H9 (cell line): Measurements from ENCODE around the gene BCAS3. TPM values are rescaled to one million over a fixed set of nuclear protein-coding genes. Genes with fewer than 3 reads are reported as not detected.

ENCODE experiments used
- DNase-seq: peaks from one replicate; pipeline ENCODE4 v3.0.0-alpha.2; 2017
- H2AFZ ChIP-seq: one replicate; pipeline ENCODE4 v1.6.1; 2013; ENCODE audit warnings: mild to moderate bottlenecking, low read length, control low read depth, moderate library complexity
- H2AK5ac ChIP-seq: 2 replicates; pipeline ENCODE4 v1.6.1; 2013; ENCODE audit warnings: low read length, control low read depth, mixed read lengths; ENCODE audit not compliant: insufficient read length
- H2BK120ac ChIP-seq: one replicate; pipeline ENCODE4 v1.6.1; 2013; ENCODE audit warnings: low read depth, mild to moderate bottlenecking, low read length, control low read depth, inconsistent platforms; ENCODE audit not compliant: poor library complexity, severe bottlenecking
- H2BK12ac ChIP-seq: 2 replicates; pipeline ENCODE4 v1.6.1; 2013; ENCODE audit warnings: low read length, control low read depth, mixed read lengths, low read depth; ENCODE audit not compliant: insufficient read length
- H2BK15ac ChIP-seq: 2 replicates; pipeline ENCODE4 v1.6.1; 2013; ENCODE audit warnings: low read depth, low read length, control low read depth
- H2BK20ac ChIP-seq: one replicate; pipeline ENCODE4 v1.6.1; 2013; ENCODE audit warnings: low read depth, mild to moderate bottlenecking, low read length, control low read depth, inconsistent platforms; ENCODE audit not compliant: poor library complexity, severe bottlenecking
- H2BK5ac ChIP-seq: 2 replicates; pipeline ENCODE4 v1.6.1; 2013; ENCODE audit warnings: low read length, control low read depth, mixed read lengths; ENCODE audit not compliant: insufficient read length
- H3K14ac ChIP-seq: 2 replicates; pipeline ENCODE4 v1.6.1; 2013; ENCODE audit warnings: low read length, control low read depth; ENCODE audit not compliant: insufficient read depth
- H3K18ac ChIP-seq: 2 replicates; pipeline ENCODE4 v1.6.1; 2013; ENCODE audit warnings: low read depth, mild to moderate bottlenecking, mixed read lengths, low read length, control low read depth; ENCODE audit not compliant: insufficient read length
- H3K23ac ChIP-seq: 2 replicates; pipeline ENCODE4 v1.6.1; 2013; ENCODE audit warnings: low read length, control low read depth, mixed read lengths, low read depth; ENCODE audit not compliant: insufficient read length
- H3K23me2 ChIP-seq: 2 replicates; pipeline ENCODE4 v1.6.1; 2013; ENCODE audit warnings: low read depth, mild to moderate bottlenecking, mixed read lengths, low read length, control low read depth; ENCODE audit not compliant: insufficient read length, poor library complexity, severe bottlenecking
- H3K27ac ChIP-seq: 2 replicates; pipeline ENCODE4 v1.5.1; 2013; ENCODE audit warnings: low read length, control low read depth, mixed read lengths, low read depth; ENCODE audit not compliant: insufficient read length
- H3K27me3 ChIP-seq: 2 replicates; pipeline ENCODE4 v1.6.1; 2013; ENCODE audit warnings: low read length, control low read depth, inconsistent platforms; ENCODE audit not compliant: insufficient read depth
- H3K4ac ChIP-seq: 2 replicates; pipeline ENCODE4 v1.6.1; 2013; ENCODE audit warnings: low read depth, mild to moderate bottlenecking, control low read depth, inconsistent platforms, low read length, moderate library complexity
- H3K4me1 ChIP-seq: 2 replicates; pipeline ENCODE4 v1.6.1; 2013; ENCODE audit warnings: low read length, control low read depth, inconsistent platforms; ENCODE audit not compliant: insufficient read depth
- H3K4me2 ChIP-seq: 2 replicates; pipeline ENCODE4 v1.6.1; 2013; ENCODE audit warnings: low read length, control low read depth, mixed read lengths; ENCODE audit not compliant: insufficient read length, insufficient read depth
- H3K56ac ChIP-seq: 2 replicates; pipeline ENCODE4 v1.6.1; 2013; ENCODE audit warnings: low read depth, mild to moderate bottlenecking, mixed read lengths, low read length, control low read depth; ENCODE audit not compliant: insufficient read length
- H3K79me1 ChIP-seq: 2 replicates; pipeline ENCODE4 v1.6.1; 2013; ENCODE audit warnings: low read depth, mild to moderate bottlenecking, moderate library complexity, low read length, control low read depth, inconsistent platforms; ENCODE audit not compliant: insufficient read depth, poor library complexity, severe bottlenecking
- H3K79me2 ChIP-seq: 2 replicates; pipeline ENCODE4 v1.6.1; 2013; ENCODE audit warnings: low read length, control low read depth, inconsistent platforms; ENCODE audit not compliant: insufficient read depth
- H3K9ac ChIP-seq: 2 replicates; pipeline ENCODE4 v1.6.1; 2013; ENCODE audit warnings: low read length, control low read depth, mixed read lengths; ENCODE audit not compliant: insufficient read length; ENCODE audit errors: extremely low read depth
- H3K9me3 ChIP-seq: one replicate; pipeline ENCODE4 v1.6.1; 2013; ENCODE audit warnings: low read depth, low read length, inconsistent platforms; ENCODE audit not compliant: control insufficient read depth
- H3T11ph ChIP-seq: one replicate; pipeline ENCODE4 v1.6.1; 2013; ENCODE audit warnings: mild to moderate bottlenecking, low read length, control low read depth, inconsistent platforms
- H4K20me1 ChIP-seq: one replicate; pipeline ENCODE4 v1.6.1; 2013; ENCODE audit not compliant: control insufficient read depth, insufficient read length, insufficient read depth
- H4K5ac ChIP-seq: 2 replicates; pipeline ENCODE4 v1.6.1; 2013; ENCODE audit warnings: low read depth, mild to moderate bottlenecking, mixed read lengths, low read length, control low read depth; ENCODE audit not compliant: insufficient read length
- H4K8ac ChIP-seq: replicated peaks from 2 replicates; pipeline ENCODE4 v1.6.1; 2013; ENCODE audit warnings: low read length, control low read depth, mixed read lengths, low read depth; ENCODE audit not compliant: insufficient read length
- H4K91ac ChIP-seq: 2 replicates; pipeline ENCODE4 v1.6.1; 2013; ENCODE audit warnings: low read depth, mild to moderate bottlenecking, moderate library complexity, mixed read lengths, low read length, control low read depth; ENCODE audit not compliant: insufficient read length
- H3K27ac Mint-ChIP-seq, 3 experiments: 2 replicates in 2 of 3; 3 replicates in 1 of 3; pipeline ENCODE4 v1.8.0; 2020 to 2021; ENCODE audit warnings: mixed read lengths in 3 of 3, mild to moderate bottlenecking in 1 of 3, moderate library complexity in 1 of 3
- H3K27me3 Mint-ChIP-seq: 2 replicates; pipeline ENCODE4 v1.8.0; 2021; ENCODE audit warnings: low read depth, mild to moderate bottlenecking, moderate library complexity, mixed read lengths
- H3K36me3 Mint-ChIP-seq, 3 experiments: 2 replicates in 2 of 3; 3 replicates in 1 of 3; pipeline ENCODE4 v1.8.0; 2020 to 2021; ENCODE audit warnings: low read depth in 3 of 3, mixed read lengths in 3 of 3; ENCODE audit not compliant: insufficient read depth in 1 of 3
- H3K4me1 Mint-ChIP-seq, 2 experiments: 2 replicates each; pipeline ENCODE4 v1.8.0; 2020; ENCODE audit warnings: mixed read lengths in 2 of 2
- H3K4me3 Mint-ChIP-seq, 2 experiments: 2 replicates in 1 of 2; 3 replicates in 1 of 2; pipeline ENCODE4 v1.8.0; 2020 to 2021; ENCODE audit warnings: mild to moderate bottlenecking in 2 of 2, mixed read lengths in 2 of 2, moderate library complexity in 1 of 2
- H3K9me3 Mint-ChIP-seq, 2 experiments: 2 replicates in 1 of 2; 3 replicates in 1 of 2; pipeline ENCODE4 v1.8.0; 2020; ENCODE audit warnings: mild to moderate bottlenecking in 2 of 2, mixed read lengths in 2 of 2, moderate library complexity in 1 of 2
- WGBS: extraction: QIAGEN DNeasy Blood & Tissue Kit; methylation state at CpG from one replicate; pipeline ENCODE4 v1.1.7; 2013; ENCODE audit warnings: missing lambda C conversion rate, low lambda C conversion rate, mixed read lengths; ENCODE audit not compliant: insufficient read length; ENCODE audit errors: extremely low coverage; 5-methylcytosine and 5-hydroxymethylcytosine counted together
- total RNA-seq: library from RNA; stranded (reverse); gene quantifications from 2 replicates; pipeline ENCODE4 v1.2.1, GENCODE V29; 2021
- TF ChIP-seq, protein P1 (sequence below): fragments of 200-600 bp; sonication (generic); conservative IDR thresholded peaks from 3 replicates; pipeline ENCODE4 v1.8.0; 2021; ENCODE audit warnings: antibody characterized with exemption, mild to moderate bottlenecking

BCAS3 gene
- total RNA-seq, 1 experiment from 2014 or later = 22.4 TPM

DNA sequence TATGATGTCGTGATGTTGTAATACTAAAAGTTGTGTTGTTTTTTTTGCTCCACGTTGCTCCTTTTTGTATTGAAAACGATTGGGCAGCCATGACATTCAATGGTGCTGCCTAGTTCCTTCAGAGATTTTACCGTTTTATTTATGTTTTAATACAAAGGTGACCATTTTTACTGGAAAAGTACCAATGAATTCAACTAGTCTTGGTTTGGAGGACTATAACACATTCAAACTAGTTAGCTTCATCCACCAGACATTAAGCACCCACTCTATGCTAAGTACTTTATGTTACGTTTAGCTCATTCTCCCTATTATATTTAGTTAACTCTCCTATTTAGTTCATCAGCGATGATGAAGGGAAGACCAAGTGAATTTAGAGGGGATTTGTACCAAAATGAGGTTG lies 605.4 kb downstream of the BCAS3 start:
- H2BK20ac ChIP-seq = no peak overlapping the region
- Mint-ChIP-seq H3K9me3 (peaks cover 2 to 5% of the 10 kb centered on the region in 2 experiments; a peak in 3 of 5 replicates), H3K27me3 (peaks cover 5% of the 10 kb centered on the region; the same call in 1 of the 2 replicates), H3K36me3 (peaks cover 5 to 7% (median 5%) of the 10 kb centered on the region in 3 experiments), H3K27ac (no peak overlapping the region), H3K4me1 (peaks cover 40 to 43% of the 10 kb centered on the region in 2 experiments), H3K4me3 (no peak overlapping the region)
- no peaks in the 10 kb centered on the region for H3K79me1 ChIP-seq
- no peak overlapping the region for H3K4me2 ChIP-seq
- H3K4me1 ChIP-seq = peaks cover 7% of the 10 kb centered on the region; the same call in 1 of the 2 replicates
- no peak overlapping the region for H2AK5ac ChIP-seq
- no peak overlapping the region for H2BK120ac ChIP-seq
- no peak overlapping the region for H4K5ac ChIP-seq
- no peak overlapping the region for H3K14ac ChIP-seq
- H3K9ac ChIP-seq = no peak overlapping the region
- H3T11ph ChIP-seq = no peak overlapping the region
- H3K79me2 ChIP-seq = no peaks in the 10 kb centered on the region
- no peak overlapping the region for H4K8ac ChIP-seq
- H3K23me2 ChIP-seq = no peaks in the 10 kb centered on the region
- H3K27ac ChIP-seq = no peak overlapping the region
- no peak overlapping the region for H3K23ac ChIP-seq
- no peaks in the 10 kb centered on the region for H3K27me3 ChIP-seq
- H2BK12ac ChIP-seq = no peak overlapping the region
- H2AFZ ChIP-seq = no peak overlapping the region
- H3K18ac ChIP-seq = no peak overlapping the region
- TF ChIP-seq, protein P1, sequence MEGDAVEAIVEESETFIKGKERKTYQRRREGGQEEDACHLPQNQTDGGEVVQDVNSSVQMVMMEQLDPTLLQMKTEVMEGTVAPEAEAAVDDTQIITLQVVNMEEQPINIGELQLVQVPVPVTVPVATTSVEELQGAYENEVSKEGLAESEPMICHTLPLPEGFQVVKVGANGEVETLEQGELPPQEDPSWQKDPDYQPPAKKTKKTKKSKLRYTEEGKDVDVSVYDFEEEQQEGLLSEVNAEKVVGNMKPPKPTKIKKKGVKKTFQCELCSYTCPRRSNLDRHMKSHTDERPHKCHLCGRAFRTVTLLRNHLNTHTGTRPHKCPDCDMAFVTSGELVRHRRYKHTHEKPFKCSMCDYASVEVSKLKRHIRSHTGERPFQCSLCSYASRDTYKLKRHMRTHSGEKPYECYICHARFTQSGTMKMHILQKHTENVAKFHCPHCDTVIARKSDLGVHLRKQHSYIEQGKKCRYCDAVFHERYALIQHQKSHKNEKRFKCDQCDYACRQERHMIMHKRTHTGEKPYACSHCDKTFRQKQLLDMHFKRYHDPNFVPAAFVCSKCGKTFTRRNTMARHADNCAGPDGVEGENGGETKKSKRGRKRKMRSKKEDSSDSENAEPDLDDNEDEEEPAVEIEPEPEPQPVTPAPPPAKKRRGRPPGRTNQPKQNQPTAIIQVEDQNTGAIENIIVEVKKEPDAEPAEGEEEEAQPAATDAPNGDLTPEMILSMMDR = no peak
- no peak overlapping the region for H4K91ac ChIP-seq
- H2BK5ac ChIP-seq = no peak overlapping the region
- no peak overlapping the region for H3K56ac ChIP-seq
- no peak overlapping the region for H3K4ac ChIP-seq
- H4K20me1 ChIP-seq = no peaks in the 10 kb centered on the region
- DNase-seq = no peak
- no peaks in the 10 kb centered on the region for H3K9me3 ChIP-seq
- H2BK15ac ChIP-seq = no peak overlapping the region
- WGBS = no CpG with 5 or more reads among the region's 6 CpGs
